Measurements from ENCODE around the gene FUT3. TPM values are rescaled to one million over a fixed set of nuclear protein-coding genes. Genes with fewer than 3 reads are reported as not detected.
"Not testable (repeated sequence)": the region's sequence is repeated elsewhere in the genome, so short reads cannot be mapped to it uniquely, and the experiment has no call there.

Gene FUT3
- total RNA-seq, 1 donor from 2014 or later: 16.1 TPM

- Histone ChIP-seq H3K27me3 (ENCODE audit: control insufficient read depth, insufficient read depth, low read length) (no peaks in the 10 kb centered on the region), H3K36me3 (ENCODE audit: control insufficient read depth, insufficient read depth, low read length) (no peaks in the 10 kb centered on the region), H3K4me3 (ENCODE audit: low read depth, low read length) (no peak overlapping the region)
- DNase-seq (ENCODE audit: low read depth): no peak
- TF ChIP-seq CTCF (IDR thresholded peaks at IDR 0.05; ENCODE audit: insufficient read depth, low read length, severe bottlenecking): peak; percentile 24
- peak; percentile 32 for FAIRE-seq
Observed at GRCh38 chr19:5864725-5865486, 13.7 kb upstream of the FUT3 start.

GRCh38 chr19:5864013-5864720 lies 12.9 kb upstream of the FUT3 start:
- DNase-seq (ENCODE audit: low read depth) (no peak), FAIRE-seq (no peak)
- no peaks in the 10 kb centered on the region for H3K27me3 ChIP-seq (ENCODE audit: control insufficient read depth, insufficient read depth, low read length)
- no peak for TF ChIP-seq CTCF (IDR thresholded peaks at IDR 0.05; ENCODE audit: insufficient read depth, low read length, severe bottlenecking)
- H3K36me3 ChIP-seq (ENCODE audit: control insufficient read depth, insufficient read depth, low read length): no peaks in the 10 kb centered on the region
- no peak overlapping the region for H3K4me3 ChIP-seq (ENCODE audit: low read depth, low read length)

GRCh38 chr19:5863030-5863665 lies 11.9 kb upstream of the FUT3 start:
- no peak overlapping the region for H3K4me3 ChIP-seq (ENCODE audit: low read depth, low read length)
- H3K27me3 ChIP-seq (ENCODE audit: control insufficient read depth, insufficient read depth, low read length): no peaks in the 10 kb centered on the region
- no peak for DNase-seq (ENCODE audit: low read depth)
- FAIRE-seq: no peak
- no peak for TF ChIP-seq CTCF (IDR thresholded peaks at IDR 0.05; ENCODE audit: insufficient read depth, low read length, severe bottlenecking)
- H3K36me3 ChIP-seq (ENCODE audit: control insufficient read depth, insufficient read depth, low read length): no peaks in the 10 kb centered on the region

- Histone ChIP-seq H3K4me3 (ENCODE audit: low read depth, low read length) (no peak overlapping the region), H3K36me3 (ENCODE audit: control insufficient read depth, insufficient read depth, low read length) (no peaks in the 10 kb centered on the region), H3K27me3 (ENCODE audit: control insufficient read depth, insufficient read depth, low read length) (no peaks in the 10 kb centered on the region)
- DNase-seq (ENCODE audit: low read depth) (no peak), FAIRE-seq (no peak)
- TF ChIP-seq CTCF (IDR thresholded peaks at IDR 0.05; ENCODE audit: insufficient read depth, low read length, severe bottlenecking): no peak
Observed at GRCh38 chr19:5857203-5858081, 6.2 kb upstream of the FUT3 start.

GRCh38 chr19:5855151-5855550 lies 3.9 kb upstream of the FUT3 start:
- not testable (repeated sequence) for DNase-seq (ENCODE audit: low read depth); FAIRE-seq

GRCh38 chr19:5854121-5854520 lies 2.9 kb upstream of the FUT3 start:
- H3K36me3 ChIP-seq (ENCODE audit: control insufficient read depth, insufficient read depth, low read length); DNase-seq (ENCODE audit: low read depth); H3K27me3 ChIP-seq (ENCODE audit: control insufficient read depth, insufficient read depth, low read length); FAIRE-seq; H3K4me3 ChIP-seq (ENCODE audit: low read depth, low read length): not testable (repeated sequence)

More at GRCh38 chr19:5855151-5855550, 3.9 kb upstream of the FUT3 start:
- not testable (repeated sequence) for H3K4me3 ChIP-seq (ENCODE audit: low read depth, low read length); H3K27me3 ChIP-seq (ENCODE audit: control insufficient read depth, insufficient read depth, low read length); H3K36me3 ChIP-seq (ENCODE audit: control insufficient read depth, insufficient read depth, low read length)

All from bronchial epithelial cell (primary cell).